Measurements from ENCODE around the gene ZNF600.
"Not testable (repeated sequence)": the region's sequence is repeated elsewhere in the genome, so short reads cannot be mapped to it uniquely, and the experiment has no call there.

The ZNF600 gene

DNA sequence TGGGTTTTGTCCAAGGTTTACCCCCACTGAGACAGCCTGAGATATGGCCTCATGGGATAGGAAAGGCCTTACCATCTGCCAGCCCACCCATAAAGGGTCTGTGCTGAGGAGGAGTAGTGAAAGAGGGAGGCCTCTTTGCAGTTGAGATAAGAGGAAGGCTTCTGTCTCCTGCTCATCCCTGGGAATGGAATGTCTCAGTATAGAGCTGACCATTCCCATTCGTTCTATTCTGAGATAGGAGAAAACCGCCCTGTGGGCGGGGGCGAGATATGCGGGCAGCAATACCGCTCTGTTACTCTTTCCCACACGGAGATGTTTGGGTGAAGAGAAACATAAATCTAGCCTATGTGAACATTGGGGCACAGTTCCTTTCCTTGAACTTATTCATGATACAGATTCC is 45.2 kb downstream of the ZNF600 start:
- not testable (repeated sequence) for DNase-seq

DNA sequence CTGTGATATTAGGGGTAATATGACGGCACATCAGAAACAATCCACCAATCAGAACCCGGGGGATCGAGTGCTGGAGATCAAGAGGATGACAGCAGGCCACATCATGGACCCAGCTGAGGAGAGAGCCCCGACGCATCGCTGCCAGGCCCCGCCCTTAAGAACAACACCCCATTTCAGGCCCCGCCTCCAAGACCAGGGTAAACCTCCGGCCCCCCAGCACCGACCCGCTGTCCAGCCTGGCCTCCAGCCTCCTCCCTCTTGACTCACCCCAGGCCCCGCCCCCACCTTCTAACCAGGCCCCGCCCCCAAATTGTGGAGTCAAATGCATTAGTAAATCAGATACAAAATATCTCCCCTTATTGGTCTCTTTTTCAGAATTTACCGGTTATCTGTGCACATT is 47.0 kb downstream of the ZNF600 start:
- DNase-seq, result no peak

DNA sequence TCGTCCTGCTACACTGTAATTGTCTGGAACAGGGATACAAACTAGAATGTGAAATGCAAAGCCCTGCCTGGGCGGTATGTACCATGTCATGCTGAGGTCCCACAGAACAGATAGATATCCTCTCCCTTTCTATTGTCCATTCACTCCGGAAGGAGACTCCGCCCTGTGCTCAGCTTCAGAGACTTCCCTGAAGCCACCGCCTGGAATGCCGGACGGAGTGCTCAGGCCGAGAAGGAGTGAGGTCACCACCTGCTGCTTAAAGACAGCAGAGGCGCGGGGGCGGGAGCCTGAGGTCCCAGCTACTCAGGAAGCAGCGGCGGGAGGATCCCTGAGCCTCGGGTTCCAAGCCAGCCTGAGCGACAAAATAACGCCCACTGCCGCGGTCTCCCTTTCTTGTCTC is 50.9 kb downstream of the ZNF600 start:
- DNase-seq, result no peak

DNA sequence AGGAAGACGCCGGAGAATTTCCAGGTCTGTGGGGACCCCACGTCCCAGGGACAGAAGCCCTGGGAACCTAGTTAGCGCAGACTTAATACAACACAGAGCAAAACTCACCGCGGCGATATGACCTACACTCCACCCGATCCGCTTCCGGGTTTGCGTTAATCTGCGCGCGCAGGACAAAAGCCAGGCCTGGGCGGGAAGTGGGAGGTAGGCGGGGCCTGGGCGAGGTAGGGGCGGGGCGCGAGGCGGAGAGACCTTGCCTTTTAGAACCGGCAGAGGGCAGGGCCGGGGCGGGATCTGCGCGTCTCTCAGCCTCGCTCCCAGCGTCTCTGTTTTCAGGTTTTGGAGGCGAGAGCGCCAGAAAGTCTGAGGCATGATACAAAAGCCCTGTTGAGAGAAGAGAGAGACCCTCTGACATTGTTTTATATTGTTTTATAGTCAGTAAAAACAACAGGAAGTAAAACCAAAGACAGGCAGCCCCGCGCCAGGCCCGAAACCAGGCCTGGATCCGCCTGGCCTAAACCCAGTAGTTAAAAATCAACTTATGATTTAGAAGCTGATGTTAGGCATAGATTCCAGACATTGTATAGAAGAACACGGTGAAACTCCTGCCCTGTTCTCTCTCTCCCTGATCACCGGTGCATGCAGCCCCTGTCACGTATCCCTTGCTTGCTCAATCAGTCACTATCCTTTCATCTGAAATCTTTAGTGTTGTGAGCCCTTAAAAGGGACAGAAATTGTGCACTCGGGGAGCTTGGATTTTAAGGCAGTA is 51.5 kb downstream of the ZNF600 start, which contains the start of gene ZNF611:
TSS of gene ZNF611 (minus strand) at position 152 of the 769 bp plus-strand sequence. CDS start 19,150 bp downstream, outside the sequence.
- DNase-seq, result peak; percentile 90

DNA sequence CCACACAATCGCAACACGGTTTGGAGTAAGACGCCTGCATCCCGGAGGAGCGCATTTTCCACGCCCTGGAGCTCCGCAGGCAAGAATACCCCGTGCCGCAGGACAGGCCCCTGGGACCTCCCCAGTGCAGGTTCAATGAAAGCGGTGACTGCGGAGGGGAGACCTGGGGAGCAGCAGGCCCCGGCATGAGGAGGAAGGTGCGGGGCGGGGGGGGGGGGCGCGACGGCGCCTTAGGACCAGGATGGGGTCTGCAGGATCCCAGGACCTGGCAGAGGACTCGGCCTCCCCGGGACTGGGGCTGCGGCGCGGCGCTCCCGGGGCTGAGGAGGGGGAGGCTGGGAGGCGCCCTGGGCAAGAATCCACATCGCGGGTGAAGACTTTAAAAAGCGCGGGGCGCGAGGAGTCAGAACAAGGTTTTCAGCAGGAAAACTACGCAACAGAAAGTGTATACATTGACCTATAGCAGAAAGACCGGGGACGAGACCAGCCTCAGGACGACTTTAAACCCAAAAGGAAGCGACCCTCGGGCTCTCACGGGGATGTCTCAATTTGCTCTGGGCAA is 52.2 kb downstream of the ZNF600 start:
- no peak for DNase-seq

DNA sequence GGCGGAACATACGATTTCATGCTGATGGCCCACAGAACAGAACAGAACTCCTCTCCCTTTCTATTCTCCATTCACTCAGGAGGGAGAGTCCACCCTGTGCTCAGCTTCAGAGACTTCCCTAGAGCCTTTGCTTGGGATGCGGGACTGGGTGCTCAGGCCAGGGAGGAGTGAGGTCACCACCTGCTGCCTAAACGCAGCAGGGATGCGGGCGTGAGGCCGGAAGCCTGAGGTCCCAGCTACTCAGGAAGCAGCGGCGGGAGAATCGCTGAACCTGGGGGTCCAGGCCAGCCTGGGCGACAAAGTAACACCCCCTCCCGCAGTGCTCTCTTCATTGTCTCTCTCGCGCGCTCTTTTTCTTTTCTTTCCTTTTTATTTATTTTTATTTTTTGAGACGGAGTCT is 60.5 kb downstream of the ZNF600 start:
- not testable (repeated sequence) for DNase-seq

DNA sequence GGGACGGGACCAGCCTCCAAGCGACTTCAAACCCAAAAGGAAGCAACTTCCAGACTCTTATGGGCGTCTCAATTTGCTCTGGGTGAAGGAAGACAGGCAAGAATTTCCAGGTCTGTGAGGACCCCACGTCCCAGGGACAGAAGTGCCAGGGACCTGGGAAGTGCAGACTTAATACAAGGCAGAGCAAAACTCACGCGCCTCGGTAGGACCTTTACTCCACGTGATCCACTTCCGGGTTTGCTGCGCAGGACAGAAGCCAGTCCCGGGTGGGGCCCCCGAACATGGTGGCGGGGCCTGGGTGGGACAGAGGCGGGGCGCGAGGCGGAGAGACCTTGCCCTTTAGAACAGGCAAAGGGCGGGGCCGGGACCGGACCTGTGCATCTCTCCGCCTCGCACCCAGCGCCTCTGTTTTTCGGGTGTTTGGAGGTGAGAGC is 61.0 kb downstream of the ZNF600 start:
- DNase-seq, result no peak

DNA sequence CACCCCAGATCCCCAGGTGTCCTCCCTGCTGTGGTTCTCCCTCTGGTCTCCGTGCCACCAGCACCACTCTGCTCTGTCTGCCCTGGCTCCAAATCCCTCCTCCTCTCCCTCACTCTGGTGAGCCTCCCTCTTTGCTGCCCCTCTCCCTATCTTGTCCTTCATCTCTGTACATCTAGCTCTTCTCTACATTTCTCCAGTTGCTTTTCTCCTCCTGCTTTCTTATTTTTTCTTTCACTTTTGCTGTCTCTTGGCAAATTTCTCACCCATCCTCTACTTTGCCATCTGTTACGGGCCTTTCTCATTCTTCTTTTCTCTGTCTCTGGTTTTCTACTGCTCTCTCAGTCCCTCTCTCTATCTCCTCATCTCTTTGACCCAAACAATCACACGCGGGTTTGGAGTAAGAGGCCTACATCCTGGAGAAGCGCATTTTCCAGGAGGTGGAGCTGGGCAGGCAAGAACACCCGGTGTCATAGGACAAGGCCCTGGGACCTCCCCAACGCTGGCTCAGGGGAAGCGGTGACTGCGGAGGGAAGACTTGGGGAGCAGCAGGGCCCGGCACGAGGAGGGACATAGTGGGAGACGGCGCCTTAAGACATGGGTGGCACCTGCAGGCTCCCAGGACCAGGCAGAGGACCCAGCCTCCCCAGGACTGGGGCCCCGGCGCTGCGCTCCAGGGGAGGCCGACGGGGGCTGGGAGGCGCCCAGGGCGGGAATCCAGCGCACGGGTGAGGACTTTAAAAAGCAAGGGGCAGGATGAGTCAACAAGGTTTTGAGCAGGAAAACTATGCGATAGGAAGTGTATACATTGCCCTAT is 61.7 kb downstream of the ZNF600 start:
- no peak for DNase-seq

DNA sequence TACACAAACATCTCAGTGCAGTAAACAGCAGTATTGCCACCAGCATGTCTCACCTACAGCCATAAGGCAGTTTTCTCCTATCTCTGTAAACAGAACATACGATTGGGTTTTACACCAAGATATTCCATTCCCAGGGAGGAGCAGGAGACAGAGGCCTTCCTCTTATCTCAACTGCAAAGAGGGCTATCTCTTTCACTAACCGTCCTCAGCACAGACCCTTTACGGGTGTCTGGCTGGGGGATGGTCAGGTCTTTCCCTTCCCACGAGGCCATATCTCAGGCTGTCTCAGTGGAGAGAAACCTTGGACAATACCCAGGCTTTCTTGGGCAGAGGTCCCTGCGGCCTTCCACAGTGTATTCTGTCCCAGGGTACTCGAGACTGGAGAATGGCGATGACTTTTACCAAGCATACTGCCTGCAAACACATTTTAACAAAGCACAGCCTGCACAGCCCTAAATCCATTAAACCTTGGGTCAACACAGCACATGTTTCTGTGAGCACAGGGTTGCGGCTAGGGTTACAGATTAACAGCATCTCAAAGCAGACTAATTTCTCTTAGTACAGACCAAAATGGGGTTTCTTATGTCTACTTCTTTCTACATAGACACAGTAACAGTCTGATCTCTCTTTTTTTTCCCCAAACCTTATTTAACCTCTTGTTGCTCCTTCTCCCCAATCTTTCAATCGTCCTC is 62.5 kb downstream of the ZNF600 start:
- DNase-seq, result not testable (repeated sequence)

DNA sequence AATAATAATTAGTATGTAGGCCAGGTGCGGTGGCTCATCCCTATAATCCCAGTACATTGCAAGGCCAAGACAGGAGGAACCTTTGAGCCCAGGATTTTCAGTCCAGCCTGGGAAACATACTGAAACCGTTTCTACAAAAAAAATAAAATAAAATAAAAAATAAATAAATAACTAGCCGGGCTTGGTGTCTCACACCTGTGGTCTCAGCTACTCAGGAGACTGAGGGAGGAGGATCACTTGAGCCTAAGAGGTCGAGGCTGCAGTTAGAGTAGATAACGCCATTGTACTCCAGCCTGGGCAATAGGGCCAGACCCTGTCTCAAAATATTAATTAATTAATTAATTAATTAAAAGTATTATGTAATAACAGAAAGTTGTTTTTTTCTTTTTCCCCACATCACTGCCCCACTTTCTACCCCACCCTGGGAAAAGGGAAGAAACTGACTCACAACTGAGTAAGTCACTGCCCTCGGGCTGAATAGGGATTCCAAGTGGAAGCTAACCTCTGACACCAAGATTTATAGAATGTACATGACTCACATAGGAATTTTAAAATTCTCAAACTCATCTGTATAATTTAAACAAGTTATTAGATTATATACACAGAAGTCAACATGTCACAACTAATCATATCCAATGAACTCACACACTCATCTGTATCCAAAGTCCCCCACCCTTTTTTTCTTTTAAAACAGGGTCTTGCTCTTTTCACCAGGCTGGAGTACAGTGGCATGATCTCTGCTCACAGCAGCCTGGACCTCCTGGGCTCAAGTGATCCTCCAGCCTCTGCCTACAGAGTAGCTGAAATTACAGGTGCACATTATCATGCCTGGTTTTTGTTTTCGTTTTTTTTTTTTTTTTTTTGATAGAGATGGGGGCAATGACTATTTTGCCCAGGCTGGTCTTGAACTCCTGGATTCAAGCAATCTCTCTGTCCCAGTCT is 64.3 kb downstream of the ZNF600 start:
- no peak for DNase-seq

DNA sequence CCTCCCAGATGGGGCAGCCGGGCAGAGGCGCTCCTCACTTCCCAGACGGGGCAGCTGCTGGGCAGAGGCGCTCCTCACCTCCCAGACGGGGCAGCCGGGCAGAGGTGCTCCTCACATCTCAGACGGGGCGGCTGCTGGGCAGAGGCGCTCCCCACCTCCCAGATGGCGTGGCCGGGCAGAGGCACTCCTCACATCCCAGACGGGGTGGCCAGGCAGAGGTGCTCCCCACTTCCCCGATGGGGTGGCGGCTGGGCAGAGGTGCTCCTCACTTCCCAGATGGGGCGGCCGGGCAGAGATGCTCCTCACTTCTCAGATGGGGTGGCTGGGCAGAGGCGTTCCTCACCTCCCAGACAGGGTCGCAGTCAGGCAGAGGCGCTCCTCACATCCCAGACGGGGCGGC is 66.0 kb downstream of the ZNF600 start:
- DNase-seq, result not testable (repeated sequence)

DNA sequence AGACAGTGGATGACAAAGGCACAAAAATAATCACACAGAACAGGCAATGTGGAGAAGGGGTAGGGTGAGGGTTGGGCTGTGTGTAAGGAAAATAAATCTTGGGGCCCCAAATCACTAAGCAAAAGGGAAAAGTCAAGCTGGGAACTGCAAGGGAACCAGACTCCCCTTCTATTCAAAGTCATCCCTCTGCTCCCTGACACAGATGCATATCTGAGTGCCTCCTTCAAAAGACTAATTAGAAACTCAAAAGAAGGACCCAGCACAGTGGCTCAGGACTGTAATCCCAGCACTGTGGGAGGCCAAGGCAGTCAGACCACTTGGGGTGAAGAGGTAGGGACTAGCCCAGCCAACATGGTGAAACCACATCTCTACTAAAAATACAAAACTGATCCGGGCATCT is 70.1 kb downstream of the ZNF600 start:
- DNase-seq, result no peak

DNA sequence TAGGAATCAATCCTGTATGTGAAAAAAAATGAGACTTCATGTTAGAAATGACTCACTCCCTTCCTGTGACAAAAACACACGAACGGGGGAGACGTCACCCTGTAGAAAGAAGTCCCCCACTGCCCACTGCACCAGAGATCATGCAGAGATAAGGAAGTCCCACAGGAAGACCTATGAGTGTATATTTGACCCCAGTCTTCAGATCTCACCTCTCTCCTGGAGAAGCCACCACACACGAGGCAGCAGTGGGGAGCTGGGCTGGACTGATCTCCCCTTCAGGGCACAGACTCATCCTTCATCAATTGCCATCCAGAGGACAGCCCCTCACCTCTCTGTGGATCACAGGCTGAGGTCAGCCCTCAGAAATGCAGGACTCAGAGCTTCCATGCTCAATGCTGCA is 70.7 kb downstream of the ZNF600 start:
- not testable (repeated sequence) for DNase-seq

DNA sequence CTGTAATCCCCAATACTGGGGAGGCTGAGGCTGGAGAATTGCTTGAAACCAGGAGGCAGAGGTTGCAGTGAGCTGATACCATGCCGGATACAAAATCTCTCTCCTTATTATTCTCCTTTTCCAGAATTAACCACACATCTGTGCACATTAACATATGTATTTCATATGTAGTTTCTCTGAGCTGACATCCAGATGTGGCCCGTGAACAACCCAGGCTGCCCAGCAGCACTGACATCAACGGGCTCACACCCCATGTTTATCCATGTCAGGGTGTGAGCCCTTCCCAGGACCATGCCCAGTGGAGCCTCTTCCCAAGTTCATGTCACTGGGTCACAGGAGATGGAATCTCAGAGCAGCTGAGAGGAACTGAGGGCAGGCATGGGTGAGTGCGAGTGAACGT is 71.3 kb downstream of the ZNF600 start:
- not testable (repeated sequence) for DNase-seq
